SK-N-SH treated with all-trans-retinoic acid at 6 μM for 48 hours (cell line): ENCODE data around the gene SHE.

Source experiments
- ATAC-seq: fragments of 200-7000 bp; cut with Tn5 transposase; 3 replicates; pipeline ENCODE4 v1.9.1; 2020; ENCODE audit warnings: mild to moderate bottlenecking, moderate library complexity
- BACH2 ChIP-seq: fragments of 250-450 bp; sonication (Bioruptor Pico); IDR thresholded peaks from 2 replicates; pipeline ENCODE4 v1.9.0; 2021; ENCODE audit warnings: mild to moderate bottlenecking, borderline replicate concordance
- ESRRG ChIP-seq: fragments of 250-450 bp; sonication (Bioruptor Pico); IDR thresholded peaks from 2 replicates; pipeline ENCODE4 v1.6.1; 2021; ENCODE audit warnings: mild to moderate bottlenecking
- GLIS3 ChIP-seq: fragments of 250-450 bp; sonication (Bioruptor Pico); IDR thresholded peaks from 2 replicates; pipeline ENCODE4 v1.5.0; 2020; ENCODE audit warnings: mild to moderate bottlenecking, moderate library complexity
- ISL1 ChIP-seq: fragments of 250-450 bp; sonication (Bioruptor Pico); IDR thresholded peaks from 2 replicates; pipeline ENCODE4 v2.1.2; 2022; ENCODE audit warnings: mild to moderate bottlenecking, moderate library complexity
- PPARA ChIP-seq: fragments of 250-450 bp; sonication (Bioruptor Pico); IDR thresholded peaks from 2 replicates; pipeline ENCODE4 v1.5.0; 2020; ENCODE audit warnings: mild to moderate bottlenecking, borderline replicate concordance
- RARB ChIP-seq: fragments of 250-450 bp; sonication (Bioruptor Pico); IDR thresholded peaks from 2 replicates; pipeline ENCODE4 v1.8.0; 2021; ENCODE audit warnings: mild to moderate bottlenecking, moderate library complexity
- SNAI2 ChIP-seq: fragments of 250-450 bp; sonication (Bioruptor Pico); IDR thresholded peaks from 2 replicates; pipeline ENCODE4 v1.5.0; 2020; ENCODE audit warnings: mild to moderate bottlenecking, moderate library complexity
- TCF4 ChIP-seq: fragments of 250-450 bp; sonication (Bioruptor Pico); IDR thresholded peaks from 2 replicates; pipeline ENCODE4 v1.8.0; 2021; ENCODE audit warnings: mild to moderate bottlenecking, moderate library complexity, borderline replicate concordance
- TOX ChIP-seq: fragments of 250-450 bp; sonication (Bioruptor Pico); IDR thresholded peaks from 2 replicates; pipeline ENCODE4 v1.8.0; 2021; ENCODE audit warnings: mild to moderate bottlenecking, moderate library complexity, borderline replicate concordance
- ZC3H10 ChIP-seq: fragments of 250-450 bp; sonication (Bioruptor Pico); IDR thresholded peaks from 2 replicates; pipeline ENCODE4 v1.5.1; 2021; ENCODE audit warnings: mild to moderate bottlenecking, moderate library complexity
- ZFP30 ChIP-seq: fragments of 450-650 bp; formaldehyde crosslinking; IDR thresholded peaks from 2 replicates; pipeline ENCODE4 v1.5.0; 2022; ENCODE audit warnings: mild to moderate bottlenecking, moderate library complexity
- ZNF565 ChIP-seq: fragments of 450-650 bp; formaldehyde crosslinking; conservative IDR thresholded peaks from 2 replicates; pipeline ENCODE4 v1.5.0; 2020; ENCODE audit warnings: low read depth, mild to moderate bottlenecking, moderate library complexity
- ZNF8 ChIP-seq: fragments of 450-650 bp; formaldehyde crosslinking; IDR thresholded peaks from 2 replicates; pipeline ENCODE4 v1.5.0; 2020; ENCODE audit warnings: mild to moderate bottlenecking, moderate library complexity
- TF ChIP-seq, protein P1 (sequence below): fragments of 250-450 bp; sonication (Bioruptor Pico); IDR thresholded peaks from 2 replicates; pipeline ENCODE4 v1.5.1; 2021; ENCODE audit warnings: mild to moderate bottlenecking, moderate library complexity
- TF ChIP-seq, protein P2 (sequence below): fragments of 250-450 bp; sonication (Bioruptor Pico); IDR thresholded peaks from 2 replicates; pipeline ENCODE4 v1.8.0; 2021; ENCODE audit warnings: low read depth, mild to moderate bottlenecking, moderate library complexity, borderline replicate concordance
- TF ChIP-seq, protein P3 (sequence below): fragments of 250-450 bp; sonication (Bioruptor Pico); IDR thresholded peaks from 2 replicates; pipeline ENCODE4 v1.5.1; 2020; ENCODE audit warnings: low read depth, mild to moderate bottlenecking, moderate library complexity
- TF ChIP-seq, protein P4 (sequence below): fragments of 250-450 bp; sonication (Bioruptor Pico); IDR thresholded peaks from 2 replicates; pipeline ENCODE4 v1.5.0; 2020; ENCODE audit warnings: mild to moderate bottlenecking, moderate library complexity

The SHE gene

DNA sequence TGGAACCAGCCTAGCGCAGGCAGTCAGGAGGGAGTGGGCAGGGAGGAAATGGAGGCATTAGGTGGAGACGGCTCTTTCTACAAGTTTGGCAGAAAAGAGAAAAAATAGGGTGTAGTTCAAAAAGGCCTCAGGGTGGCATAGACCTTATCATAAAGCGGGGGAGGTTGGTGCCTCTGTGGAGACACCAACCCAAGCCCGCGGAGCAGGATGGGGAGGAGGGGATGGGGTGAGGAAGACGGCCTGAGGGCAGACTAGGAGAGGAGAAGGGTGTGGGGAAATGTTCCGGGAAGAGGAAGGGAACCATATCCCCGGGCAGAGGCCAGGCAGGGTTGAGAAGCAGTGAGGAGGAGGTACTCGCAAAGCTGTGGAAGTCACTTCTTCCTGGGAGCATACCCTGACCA lies 17.4 kb upstream of the SHE start:
- TF ChIP-seq ZC3H10 (CRISPR knock-in tag) = no peak
- TF ChIP-seq GLIS3 (CRISPR knock-in tag) = no peak
- TF ChIP-seq, protein P1, sequence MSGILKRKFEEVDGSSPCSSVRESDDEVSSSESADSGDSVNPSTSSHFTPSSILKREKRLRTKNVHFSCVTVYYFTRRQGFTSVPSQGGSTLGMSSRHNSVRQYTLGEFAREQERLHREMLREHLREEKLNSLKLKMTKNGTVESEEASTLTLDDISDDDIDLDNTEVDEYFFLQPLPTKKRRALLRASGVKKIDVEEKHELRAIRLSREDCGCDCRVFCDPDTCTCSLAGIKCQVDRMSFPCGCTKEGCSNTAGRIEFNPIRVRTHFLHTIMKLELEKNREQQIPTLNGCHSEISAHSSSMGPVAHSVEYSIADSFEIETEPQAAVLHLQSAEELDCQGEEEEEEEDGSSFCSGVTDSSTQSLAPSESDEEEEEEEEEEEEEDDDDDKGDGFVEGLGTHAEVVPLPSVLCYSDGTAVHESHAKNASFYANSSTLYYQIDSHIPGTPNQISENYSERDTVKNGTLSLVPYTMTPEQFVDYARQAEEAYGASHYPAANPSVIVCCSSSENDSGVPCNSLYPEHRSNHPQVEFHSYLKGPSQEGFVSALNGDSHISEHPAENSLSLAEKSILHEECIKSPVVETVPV (CRISPR knock-in tag) = no peak
- no peak for TF ChIP-seq PPARA (CRISPR knock-in tag)
- no peak for TF ChIP-seq SNAI2 (CRISPR knock-in tag)
- TF ChIP-seq TCF4 (CRISPR knock-in tag) = no peak
- TF ChIP-seq, protein P2, sequence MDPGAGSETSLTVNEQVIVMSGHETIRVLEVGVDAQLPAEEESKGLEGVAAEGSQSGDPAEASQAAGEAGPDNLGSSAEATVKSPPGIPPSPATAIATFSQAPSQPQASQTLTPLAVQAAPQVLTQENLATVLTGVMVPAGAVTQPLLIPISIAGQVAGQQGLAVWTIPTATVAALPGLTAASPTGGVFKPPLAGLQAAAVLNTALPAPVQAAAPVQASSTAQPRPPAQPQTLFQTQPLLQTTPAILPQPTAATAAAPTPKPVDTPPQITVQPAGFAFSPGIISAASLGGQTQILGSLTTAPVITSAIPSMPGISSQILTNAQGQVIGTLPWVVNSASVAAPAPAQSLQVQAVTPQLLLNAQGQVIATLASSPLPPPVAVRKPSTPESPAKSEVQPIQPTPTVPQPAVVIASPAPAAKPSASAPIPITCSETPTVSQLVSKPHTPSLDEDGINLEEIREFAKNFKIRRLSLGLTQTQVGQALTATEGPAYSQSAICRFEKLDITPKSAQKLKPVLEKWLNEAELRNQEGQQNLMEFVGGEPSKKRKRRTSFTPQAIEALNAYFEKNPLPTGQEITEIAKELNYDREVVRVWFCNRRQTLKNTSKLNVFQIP = no peak
- TF ChIP-seq BACH2 (CRISPR knock-in tag) = no peak
- TF ChIP-seq ZNF8 = no peak
- TF ChIP-seq, protein P3, sequence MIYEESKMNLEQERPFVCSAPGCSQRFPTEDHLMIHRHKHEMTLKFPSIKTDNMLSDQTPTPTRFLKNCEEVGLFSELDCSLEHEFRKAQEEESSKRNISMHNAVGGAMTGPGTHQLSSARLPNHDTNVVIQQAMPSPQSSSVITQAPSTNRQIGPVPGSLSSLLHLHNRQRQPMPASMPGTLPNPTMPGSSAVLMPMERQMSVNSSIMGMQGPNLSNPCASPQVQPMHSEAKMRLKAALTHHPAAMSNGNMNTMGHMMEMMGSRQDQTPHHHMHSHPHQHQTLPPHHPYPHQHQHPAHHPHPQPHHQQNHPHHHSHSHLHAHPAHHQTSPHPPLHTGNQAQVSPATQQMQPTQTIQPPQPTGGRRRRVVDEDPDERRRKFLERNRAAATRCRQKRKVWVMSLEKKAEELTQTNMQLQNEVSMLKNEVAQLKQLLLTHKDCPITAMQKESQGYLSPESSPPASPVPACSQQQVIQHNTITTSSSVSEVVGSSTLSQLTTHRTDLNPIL (CRISPR knock-in tag) = no peak
- no peak for ATAC-seq

DNA sequence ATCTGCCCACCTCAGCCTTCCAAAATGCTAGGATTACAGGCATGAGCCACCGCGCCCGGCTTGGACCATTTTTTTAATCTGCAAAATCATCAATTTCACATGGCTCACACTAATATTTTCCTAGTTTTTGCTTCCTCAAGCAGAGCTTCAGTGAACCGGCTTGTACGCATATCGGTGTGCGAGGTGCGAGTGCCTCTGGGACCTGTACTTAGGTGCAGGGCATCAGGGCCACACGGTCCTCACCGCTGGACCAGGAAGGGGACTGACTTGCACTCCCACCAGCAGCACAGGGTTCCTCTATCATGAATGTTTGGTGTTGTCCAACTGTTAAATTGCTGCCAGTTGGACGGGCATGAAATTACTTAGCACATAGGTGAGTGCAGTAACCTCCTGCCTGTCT lies 15.4 kb upstream of the SHE start:
- no peak for ATAC-seq
- TF ChIP-seq ZNF565 (CRISPR knock-in tag) = no peak
- TF ChIP-seq ZNF8 = no peak
- TF ChIP-seq ISL1 (CRISPR knock-in tag) = no peak
- TF ChIP-seq, protein P3 (CRISPR knock-in tag) = no peak
- no peak for TF ChIP-seq TOX
- TF ChIP-seq, protein P4, sequence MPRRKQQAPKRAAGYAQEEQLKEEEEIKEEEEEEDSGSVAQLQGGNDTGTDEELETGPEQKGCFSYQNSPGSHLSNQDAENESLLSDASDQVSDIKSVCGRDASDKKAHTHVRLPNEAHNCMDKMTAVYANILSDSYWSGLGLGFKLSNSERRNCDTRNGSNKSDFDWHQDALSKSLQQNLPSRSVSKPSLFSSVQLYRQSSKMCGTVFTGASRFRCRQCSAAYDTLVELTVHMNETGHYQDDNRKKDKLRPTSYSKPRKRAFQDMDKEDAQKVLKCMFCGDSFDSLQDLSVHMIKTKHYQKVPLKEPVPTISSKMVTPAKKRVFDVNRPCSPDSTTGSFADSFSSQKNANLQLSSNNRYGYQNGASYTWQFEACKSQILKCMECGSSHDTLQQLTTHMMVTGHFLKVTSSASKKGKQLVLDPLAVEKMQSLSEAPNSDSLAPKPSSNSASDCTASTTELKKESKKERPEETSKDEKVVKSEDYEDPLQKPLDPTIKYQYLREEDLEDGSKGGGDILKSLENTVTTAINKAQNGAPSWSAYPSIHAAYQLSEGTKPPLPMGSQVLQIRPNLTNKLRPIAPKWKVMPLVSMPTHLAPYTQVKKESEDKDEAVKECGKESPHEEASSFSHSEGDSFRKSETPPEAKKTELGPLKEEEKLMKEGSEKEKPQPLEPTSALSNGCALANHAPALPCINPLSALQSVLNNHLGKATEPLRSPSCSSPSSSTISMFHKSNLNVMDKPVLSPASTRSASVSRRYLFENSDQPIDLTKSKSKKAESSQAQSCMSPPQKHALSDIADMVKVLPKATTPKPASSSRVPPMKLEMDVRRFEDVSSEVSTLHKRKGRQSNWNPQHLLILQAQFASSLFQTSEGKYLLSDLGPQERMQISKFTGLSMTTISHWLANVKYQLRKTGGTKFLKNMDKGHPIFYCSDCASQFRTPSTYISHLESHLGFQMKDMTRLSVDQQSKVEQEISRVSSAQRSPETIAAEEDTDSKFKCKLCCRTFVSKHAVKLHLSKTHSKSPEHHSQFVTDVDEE (CRISPR knock-in tag) = no peak
- TF ChIP-seq, protein P2 = no peak
- TF ChIP-seq BACH2 (CRISPR knock-in tag) = no peak
- no peak for TF ChIP-seq ZFP30
- TF ChIP-seq, all 23 proteins: peak for 0

DNA sequence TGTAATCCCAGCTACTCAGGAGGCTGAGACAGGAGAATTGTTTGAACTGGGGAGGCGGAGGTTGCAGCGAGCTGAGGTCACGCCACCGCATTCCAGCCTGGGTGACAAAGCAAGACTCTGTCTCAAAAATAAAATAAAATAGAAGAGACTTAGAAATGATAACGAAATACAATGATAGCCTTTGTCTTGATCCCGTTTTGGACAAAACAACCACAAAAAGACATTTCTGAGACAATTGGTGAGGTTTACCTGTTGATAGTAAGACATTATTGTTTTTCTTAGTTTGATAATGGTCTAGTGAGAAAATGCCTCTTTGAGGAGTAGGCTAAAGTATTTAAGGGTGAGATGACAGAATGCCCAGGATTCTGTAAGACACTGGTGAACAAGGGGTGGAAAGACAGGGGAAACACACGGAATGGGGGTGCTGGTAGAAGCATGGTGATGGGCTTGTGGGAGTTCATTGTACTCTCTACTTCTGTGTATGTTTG lies 11.9 kb upstream of the SHE start:
- ATAC-seq = no peak

More for the DNA sequence above, 11.9 kb upstream of the SHE start:
- TF ChIP-seq, protein P1 (CRISPR knock-in tag) = no peak
- TF ChIP-seq RARB (CRISPR knock-in tag) (no peak), TOX (no peak), ZFP30 (no peak), GLIS3 (CRISPR knock-in tag) (no peak), ZNF8 (no peak), ZC3H10 (CRISPR knock-in tag) (no peak), ESRRG (CRISPR knock-in tag) (no peak), ZNF565 (CRISPR knock-in tag) (no peak), SNAI2 (CRISPR knock-in tag) (no peak), TCF4 (CRISPR knock-in tag) (no peak)
